Epithelial cell of proximal tubule (primary cell): ENCODE measurements around the gene ADGRD1. TPM values are rescaled to one million over a fixed set of nuclear protein-coding genes. Genes with fewer than 3 reads are reported as not detected.

Source experiments
- DNase-seq: peaks from one replicate; pipeline ENCODE4 v3.0.0-alpha.2; 2011; ENCODE audit warnings: low read depth
- H3K4me3 ChIP-seq: 2 replicates; pipeline ENCODE4 v1.5.1; 2011; ENCODE audit warnings: low read depth, mild to moderate bottlenecking, low read length
- CTCF ChIP-seq: conservative IDR thresholded peaks from 2 replicates; pipeline ENCODE4 v1.5.1; 2012; ENCODE audit warnings: low read depth, mild to moderate bottlenecking, low read length
- total RNA-seq: library from RNA; depleted of rRNA; stranded (reverse); fragments of >200 nt; gene quantifications from 2 replicates; pipeline ENCODE4 v1.2.3, GENCODE V29; 2015

Gene ADGRD1
- total RNA-seq, 1 donor from 2014 or later, result not detected

GRCh38 chr12:131042834-131043245 lies 89.1 kb downstream of the ADGRD1 start:
- no peak for DNase-seq
- no peak for TF ChIP-seq CTCF
- H3K4me3 ChIP-seq, result no peak overlapping the region

GRCh38 chr12:131043401-131043871 lies 89.7 kb downstream of the ADGRD1 start:
- DNase-seq, result no peak
- TF ChIP-seq CTCF, result no peak
- H3K4me3 ChIP-seq, result no peak overlapping the region

- no peak for DNase-seq
- H3K4me3 ChIP-seq, result no peak overlapping the region
- no peak for TF ChIP-seq CTCF
Observed at GRCh38 chr12:131044136-131044535, 90.4 kb downstream of the ADGRD1 start.

- TF ChIP-seq CTCF, result no peak
- no peak overlapping the region for H3K4me3 ChIP-seq
- no peak for DNase-seq
Observed at GRCh38 chr12:131044760-131045381, 91.2 kb downstream of the ADGRD1 start.

- no peak overlapping the region for H3K4me3 ChIP-seq
- no peak for DNase-seq
- no peak for TF ChIP-seq CTCF
Observed at GRCh38 chr12:131045705-131046460, 92.2 kb downstream of the ADGRD1 start.

- no peak overlapping the region for H3K4me3 ChIP-seq
- no peak for DNase-seq
- TF ChIP-seq CTCF, result no peak
Observed at GRCh38 chr12:131046813-131047788, 93.4 kb downstream of the ADGRD1 start.
